Measurements from ENCODE around the gene RBM14. TPM values are rescaled to one million over a fixed set of nuclear protein-coding genes. Genes with fewer than 3 reads are reported as not detected.

Gene RBM14
- total and polyA plus RNA-seq, 9 of the 15 experiments (the other 6 are each of a cell fraction or from before 2014, with no cell fraction given), result 5.5 to 131 (median 42.6) TPM

DNA sequence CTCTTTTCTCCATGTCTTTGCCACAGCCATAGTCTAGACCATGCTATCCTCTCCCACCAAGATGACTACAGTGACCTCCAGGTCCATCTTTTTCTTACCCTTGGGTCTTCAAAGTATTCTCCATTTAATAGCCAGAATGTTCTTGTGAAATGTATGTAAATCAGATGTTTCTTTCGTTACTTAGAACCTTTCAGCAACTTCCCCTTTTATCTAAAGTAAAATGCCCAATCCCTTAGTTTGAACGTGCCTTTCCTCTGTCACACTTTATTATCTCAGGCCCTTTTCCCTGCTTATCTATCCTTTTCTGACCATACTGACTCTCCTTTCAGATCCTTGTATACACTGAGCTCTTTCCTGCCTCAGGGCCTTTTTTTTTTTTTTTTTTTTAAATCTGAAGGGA, 43.3 kb downstream of the RBM14 start (continued):
- TF ChIP-seq, protein P1, sequence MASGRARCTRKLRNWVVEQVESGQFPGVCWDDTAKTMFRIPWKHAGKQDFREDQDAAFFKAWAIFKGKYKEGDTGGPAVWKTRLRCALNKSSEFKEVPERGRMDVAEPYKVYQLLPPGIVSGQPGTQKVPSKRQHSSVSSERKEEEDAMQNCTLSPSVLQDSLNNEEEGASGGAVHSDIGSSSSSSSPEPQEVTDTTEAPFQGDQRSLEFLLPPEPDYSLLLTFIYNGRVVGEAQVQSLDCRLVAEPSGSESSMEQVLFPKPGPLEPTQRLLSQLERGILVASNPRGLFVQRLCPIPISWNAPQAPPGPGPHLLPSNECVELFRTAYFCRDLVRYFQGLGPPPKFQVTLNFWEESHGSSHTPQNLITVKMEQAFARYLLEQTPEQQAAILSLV (tag; IDR thresholded peaks at IDR 0.05), result no peak
- no peak for TF ChIP-seq OTX1 (CRISPR knock-in tag; IDR thresholded peaks at IDR 0.05)
- no peak for TF ChIP-seq CBX3 (IDR thresholded peaks at IDR 0.05; ENCODE audit: borderline replicate concordance in 1 of 2, low read length in 2 of 2)
- TF ChIP-seq, protein P2, sequence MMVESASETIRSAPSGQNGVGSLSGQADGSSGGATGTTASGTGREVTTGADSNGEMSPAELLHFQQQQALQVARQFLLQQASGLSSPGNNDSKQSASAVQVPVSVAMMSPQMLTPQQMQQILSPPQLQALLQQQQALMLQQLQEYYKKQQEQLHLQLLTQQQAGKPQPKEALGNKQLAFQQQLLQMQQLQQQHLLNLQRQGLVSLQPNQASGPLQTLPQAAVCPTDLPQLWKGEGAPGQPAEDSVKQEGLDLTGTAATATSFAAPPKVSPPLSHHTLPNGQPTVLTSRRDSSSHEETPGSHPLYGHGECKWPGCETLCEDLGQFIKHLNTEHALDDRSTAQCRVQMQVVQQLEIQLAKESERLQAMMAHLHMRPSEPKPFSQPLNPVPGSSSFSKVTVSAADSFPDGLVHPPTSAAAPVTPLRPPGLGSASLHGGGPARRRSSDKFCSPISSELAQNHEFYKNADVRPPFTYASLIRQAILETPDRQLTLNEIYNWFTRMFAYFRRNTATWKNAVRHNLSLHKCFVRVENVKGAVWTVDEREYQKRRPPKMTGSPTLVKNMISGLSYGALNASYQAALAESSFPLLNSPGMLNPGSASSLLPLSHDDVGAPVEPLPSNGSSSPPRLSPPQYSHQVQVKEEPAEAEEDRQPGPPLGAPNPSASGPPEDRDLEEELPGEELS (CRISPR knock-in tag; IDR thresholded peaks at IDR 0.05; ENCODE audit: borderline replicate concordance), result no peak
- TF ChIP-seq HSF4 (CRISPR knock-in tag; IDR thresholded peaks at IDR 0.05; ENCODE audit: borderline replicate concordance), result no peak
- peak; percentile 35 for TF ChIP-seq MEIS2 (IDR thresholded peaks at IDR 0.05; ENCODE audit: partially characterized antibody)
- TF ChIP-seq ZNF124 (CRISPR knock-in tag; IDR thresholded peaks at IDR 0.05), result no peak
- TF ChIP-seq, protein P3, sequence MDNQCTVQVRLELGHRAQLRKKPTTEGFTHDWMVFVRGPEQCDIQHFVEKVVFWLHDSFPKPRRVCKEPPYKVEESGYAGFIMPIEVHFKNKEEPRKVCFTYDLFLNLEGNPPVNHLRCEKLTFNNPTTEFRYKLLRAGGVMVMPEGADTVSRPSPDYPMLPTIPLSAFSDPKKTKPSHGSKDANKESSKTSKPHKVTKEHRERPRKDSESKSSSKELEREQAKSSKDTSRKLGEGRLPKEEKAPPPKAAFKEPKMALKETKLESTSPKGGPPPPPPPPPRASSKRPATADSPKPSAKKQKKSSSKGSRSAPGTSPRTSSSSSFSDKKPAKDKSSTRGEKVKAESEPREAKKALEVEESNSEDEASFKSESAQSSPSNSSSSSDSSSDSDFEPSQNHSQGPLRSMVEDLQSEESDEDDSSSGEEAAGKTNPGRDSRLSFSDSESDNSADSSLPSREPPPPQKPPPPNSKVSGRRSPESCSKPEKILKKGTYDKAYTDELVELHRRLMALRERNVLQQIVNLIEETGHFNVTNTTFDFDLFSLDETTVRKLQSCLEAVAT (IDR thresholded peaks at IDR 0.05), result no peak
- TF ChIP-seq BCOR (IDR thresholded peaks at IDR 0.05), result no peak
- TF ChIP-seq ZNF318 (IDR thresholded peaks at IDR 0.05; ENCODE audit: borderline replicate concordance in 1 of 2, low read depth in 1 of 2), result no peak
- TF ChIP-seq DPF2 (IDR thresholded peaks at IDR 0.05), result peak; percentile 47; the same call in 1 of the 2 replicates
- no peak for TF ChIP-seq BCL6 (CRISPR knock-in tag; IDR thresholded peaks at IDR 0.05)
- no peak for TF ChIP-seq RNF2 (IDR thresholded peaks at IDR 0.05)
- TF ChIP-seq NCOR1 (IDR thresholded peaks at IDR 0.05), result no peak
- no peak for TF ChIP-seq YY1 (IDR thresholded peaks at IDR 0.05; ENCODE audit: borderline replicate concordance in 1 of 3, control insufficient read depth in 1 of 3, extremely low read depth in 1 of 3, insufficient read depth in 3 of 3, insufficient read length in 1 of 3, insufficient replicate concordance in 2 of 3, low read depth in 1 of 3, low read length in 2 of 3)
- no peak for TF ChIP-seq IRF2 (CRISPR knock-in tag; IDR thresholded peaks at IDR 0.05)
- no peak for TF ChIP-seq SPI1 (IDR thresholded peaks at IDR 0.05; ENCODE audit: borderline replicate concordance, low read depth, low read length)

Data from K562 (cell line).